HepG2 (cell line): ENCODE data around the gene PTH2. TPM values are rescaled to one million over a fixed set of nuclear protein-coding genes. Genes with fewer than 3 reads are reported as not detected.

ENCODE experiments used
- GABPB1 ChIP-seq: IDR thresholded peaks from 2 replicates; pipeline ENCODE4 v1.6.1; 2016; ENCODE audit warnings: mild to moderate bottlenecking, missing genetic modification reagents, moderate library complexity, missing compliant biosample characterization
- GATA4 ChIP-seq: sonication (generic); IDR thresholded peaks from 2 replicates; pipeline ENCODE4 v1.6.1; 2016; ENCODE audit warnings: antibody characterized with exemption, low read depth, borderline replicate concordance
- GLMP ChIP-seq: sonication (generic); formaldehyde crosslinking; IDR thresholded peaks from 2 replicates; pipeline ENCODE4 v1.9.0; 2021; ENCODE audit warnings: missing genetic modification reagents, mild to moderate bottlenecking, borderline replicate concordance
- HMGA1 ChIP-seq: sonication (generic); formaldehyde crosslinking; conservative IDR thresholded peaks from 2 replicates; pipeline ENCODE4 v1.4.0; 2020; ENCODE audit warnings: missing genetic modification reagents
- JARID2 ChIP-seq: sonication (generic); formaldehyde crosslinking; IDR thresholded peaks from 2 replicates; pipeline ENCODE4 v1.8.1; 2023; ENCODE audit warnings: missing genetic modification reagents, inconsistent platforms; ENCODE audit not compliant: insufficient replicate concordance
- KLF6 ChIP-seq: IDR thresholded peaks from 2 replicates; pipeline ENCODE4 v1.8.0; 2016; ENCODE audit warnings: missing biosample characterization, missing genetic modification reagents
- KMT2B ChIP-seq: IDR thresholded peaks from 2 replicates; pipeline ENCODE4 v1.6.1; 2016; ENCODE audit warnings: missing genetic modification reagents, missing compliant biosample characterization
- PLRG1 ChIP-seq: fragments of 450-650 bp; conservative IDR thresholded peaks from 2 replicates; pipeline ENCODE4 v1.6.1; 2016
- RFXANK ChIP-seq: IDR thresholded peaks from 2 replicates; pipeline ENCODE4 v1.6.1; 2016
- RXRA ChIP-seq: sonication (generic); formaldehyde crosslinking; IDR thresholded peaks from 2 replicates; pipeline ENCODE4 v1.5.1; 2020; ENCODE audit warnings: missing genetic modification reagents
- SRSF1 ChIP-seq: fragments of 200-400 bp; formaldehyde crosslinking; optimal IDR thresholded peaks from 2 replicates; pipeline ENCODE3; 2017; ENCODE audit warnings: mild to moderate bottlenecking, low read depth, low read length, moderate library complexity
- TP53 ChIP-seq: sonication (generic); formaldehyde crosslinking; conservative IDR thresholded peaks from 2 replicates; pipeline ENCODE4 v1.4.0; 2020; ENCODE audit warnings: missing genetic modification reagents
- ZFP91 ChIP-seq: sonication (generic); formaldehyde crosslinking; IDR thresholded peaks from 2 replicates; pipeline ENCODE4 v1.9.0; 2022; ENCODE audit warnings: missing genetic modification reagents, mild to moderate bottlenecking, borderline replicate concordance
- ZNF383 ChIP-seq: sonication (generic); formaldehyde crosslinking; IDR thresholded peaks from 2 replicates; pipeline ENCODE4 v1.4.0; 2020; ENCODE audit warnings: missing genetic modification reagents, mild to moderate bottlenecking, borderline replicate concordance
- ZNF670 ChIP-seq: sonication (generic); formaldehyde crosslinking; IDR thresholded peaks from 2 replicates; pipeline ENCODE4 v1.8.0; 2022; ENCODE audit warnings: mild to moderate bottlenecking, missing genetic modification reagents, borderline replicate concordance
- polyA plus RNA-seq, 8 experiments: library from polyadenylated mRNA; depleted of rRNA in 3 of 8; stranded (reverse) in 7 of 8; unstranded in 1 of 8; fragments of >200 nt; fragmentation: Illumina TruSeq in 4 of 8; extraction: Trizol in 4 of 8; gene quantifications; 2 replicates each; pipeline versions ENCODE4 v1.2.1 to v1.2.3, GENCODE V29; 2011 to 2016; ENCODE audit warnings: low read depth in 4 of 8, missing spikeins in 1 of 8, mixed read lengths in 1 of 8; ENCODE audit not compliant: insufficient read depth in 1 of 8
- total RNA-seq, 5 experiments: library from RNA; depleted of rRNA; stranded (reverse); fragments of >200 nt; fragmentation: Illumina TruSeq; extraction: Trizol; gene quantifications; 2 replicates each; pipeline ENCODE4 v1.2.3, GENCODE V29; 2016; ENCODE audit warnings: low read depth in 1 of 5
- TF ChIP-seq, protein P1 (sequence below): sonication (generic); formaldehyde crosslinking; IDR thresholded peaks from 2 replicates; pipeline ENCODE4 v1.4.0; 2020; ENCODE audit warnings: missing genetic modification reagents
- TF ChIP-seq, protein P2 (sequence below): sonication (generic); formaldehyde crosslinking; IDR thresholded peaks from 2 replicates; pipeline ENCODE4 v1.4.0; 2020; ENCODE audit warnings: mild to moderate bottlenecking, missing genetic modification reagents

PTH2 gene
- total and polyA plus RNA-seq, 2 of the 13 experiments (the other 11 are each of a cell fraction or from before 2014, with no cell fraction given): not detected

DNA sequence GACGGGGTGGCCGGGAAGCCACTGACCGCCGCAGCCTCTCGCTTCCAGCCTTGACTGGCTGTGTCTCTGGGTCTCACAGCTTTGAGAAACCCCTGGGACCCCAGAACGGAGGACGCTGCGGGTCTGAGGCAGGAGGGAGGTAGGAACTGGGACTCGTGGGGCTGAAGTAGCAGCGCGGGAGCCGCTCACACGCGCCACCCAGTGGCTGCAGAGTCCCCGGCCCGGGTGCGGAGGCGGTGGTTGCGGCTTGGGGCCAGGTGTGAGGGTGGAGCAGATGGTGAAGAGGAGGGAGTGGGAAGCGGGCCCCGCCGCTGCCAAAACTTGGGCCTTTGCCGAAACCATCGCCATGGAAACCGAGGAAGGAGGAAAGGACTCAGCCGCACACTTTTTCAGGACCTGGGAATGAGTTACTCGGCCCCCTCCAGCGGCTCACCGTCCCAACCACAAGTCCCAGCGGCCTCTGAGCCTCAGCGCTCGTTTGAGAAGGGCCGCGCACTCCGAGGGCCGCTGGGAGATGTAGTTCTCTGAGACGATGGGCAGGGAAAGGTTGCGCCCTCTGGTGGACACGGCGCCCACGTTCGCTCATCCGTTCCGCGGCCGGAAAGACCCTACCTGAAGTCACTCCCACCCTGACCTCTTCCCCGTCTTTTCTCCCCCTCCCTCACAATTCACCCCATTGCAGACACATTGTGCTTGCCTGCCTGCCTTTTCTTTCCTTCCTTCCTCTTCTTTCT, 20.3 kb upstream of the PTH2 start (continued):
- TF ChIP-seq, protein P1, sequence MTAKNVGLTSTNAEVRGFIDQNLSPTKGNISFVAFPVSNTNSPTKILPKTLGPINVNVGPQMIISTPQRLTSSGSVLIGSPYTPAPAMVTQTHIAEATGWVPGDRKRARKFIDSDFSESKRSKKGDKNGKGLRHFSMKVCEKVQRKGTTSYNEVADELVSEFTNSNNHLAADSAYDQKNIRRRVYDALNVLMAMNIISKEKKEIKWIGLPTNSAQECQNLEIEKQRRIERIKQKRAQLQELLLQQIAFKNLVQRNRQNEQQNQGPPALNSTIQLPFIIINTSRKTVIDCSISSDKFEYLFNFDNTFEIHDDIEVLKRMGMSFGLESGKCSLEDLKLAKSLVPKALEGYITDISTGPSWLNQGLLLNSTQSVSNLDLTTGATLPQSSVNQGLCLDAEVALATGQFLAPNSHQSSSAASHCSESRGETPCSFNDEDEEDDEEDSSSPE: peak; percentile 47; the same call in 1 of the 2 replicates
- TF ChIP-seq GATA4 (no peak), TP53 (CRISPR knock-in tag) (no peak), HMGA1 (CRISPR knock-in tag) (no peak), RFXANK (CRISPR knock-in tag) (no peak), ZNF670 (CRISPR knock-in tag) (peak; percentile 84; the same call in 1 of the 2 replicates), GABPB1 (CRISPR knock-in tag) (peak; percentile 88), ZNF383 (CRISPR knock-in tag) (0 out of 2 replicates have a peak, but pooled peaks have one; percentile 62), ZFP91 (CRISPR knock-in tag) (peak; percentile 81), KLF6 (CRISPR knock-in tag) (no peak), RXRA (CRISPR knock-in tag) (peak; percentile 66; the same call in 1 of the 2 replicates), KMT2B (CRISPR knock-in tag) (0 out of 2 replicates have a peak, but pooled peaks have one; percentile 25), PLRG1 (no peak), JARID2 (CRISPR knock-in tag) (no peak), GLMP (CRISPR knock-in tag) (no peak), SRSF1 (peak; percentile 50)
- TF ChIP-seq, protein P2, sequence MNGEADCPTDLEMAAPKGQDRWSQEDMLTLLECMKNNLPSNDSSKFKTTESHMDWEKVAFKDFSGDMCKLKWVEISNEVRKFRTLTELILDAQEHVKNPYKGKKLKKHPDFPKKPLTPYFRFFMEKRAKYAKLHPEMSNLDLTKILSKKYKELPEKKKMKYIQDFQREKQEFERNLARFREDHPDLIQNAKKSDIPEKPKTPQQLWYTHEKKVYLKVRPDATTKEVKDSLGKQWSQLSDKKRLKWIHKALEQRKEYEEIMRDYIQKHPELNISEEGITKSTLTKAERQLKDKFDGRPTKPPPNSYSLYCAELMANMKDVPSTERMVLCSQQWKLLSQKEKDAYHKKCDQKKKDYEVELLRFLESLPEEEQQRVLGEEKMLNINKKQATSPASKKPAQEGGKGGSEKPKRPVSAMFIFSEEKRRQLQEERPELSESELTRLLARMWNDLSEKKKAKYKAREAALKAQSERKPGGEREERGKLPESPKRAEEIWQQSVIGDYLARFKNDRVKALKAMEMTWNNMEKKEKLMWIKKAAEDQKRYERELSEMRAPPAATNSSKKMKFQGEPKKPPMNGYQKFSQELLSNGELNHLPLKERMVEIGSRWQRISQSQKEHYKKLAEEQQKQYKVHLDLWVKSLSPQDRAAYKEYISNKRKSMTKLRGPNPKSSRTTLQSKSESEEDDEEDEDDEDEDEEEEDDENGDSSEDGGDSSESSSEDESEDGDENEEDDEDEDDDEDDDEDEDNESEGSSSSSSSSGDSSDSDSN (CRISPR knock-in tag): peak; percentile 69
